ENCODE data around the gene KBTBD8. TPM values are rescaled to one million over a fixed set of nuclear protein-coding genes. Genes with fewer than 3 reads are reported as not detected.

Gene KBTBD8
- total RNA-seq, 2 experiments from 2014 or later = 7.1 to 7.7 TPM

- ATAC-seq (ENCODE audit: poor library complexity) (no peak), DNase-seq (no peak)
- Mint-ChIP-seq H3K36me3 (ENCODE audit: low read depth) (no peaks in the 10 kb centered on the region), H3K27me3 (peaks cover 4% of the 10 kb centered on the region), H3K9me3 (no peaks in the 10 kb centered on the region), H3K4me1 (ENCODE audit: low read depth) (no peaks in the 10 kb centered on the region), H3K27ac (no peak overlapping the region), H3K4me3 (no peak overlapping the region)
- CTCF ChIA-PET = no interaction called here
- Histone ChIP-seq H3K4me1 (ENCODE audit: insufficient read depth, low read length) (no peaks in the 10 kb centered on the region), H3K27ac (ENCODE audit: low read depth in 1 of 2, low read length in 2 of 2) (no peak overlapping the region), H3K27me3 (ENCODE audit: control insufficient read depth in 1 of 2, insufficient read depth in 2 of 2, low read length in 2 of 2) (no peaks in the 10 kb centered on the region), H3K4me3 (ENCODE audit: low read length) (no peak overlapping the region), H3K9me3 (ENCODE audit: control insufficient read depth in 1 of 2, insufficient read depth in 1 of 2, low read length in 2 of 2) (no peaks in the 10 kb centered on the region), H3K36me3 (ENCODE audit: insufficient read depth, low read length) (no peaks in the 10 kb centered on the region)
- POLR2A ChIA-PET = no interaction called here
- TF ChIP-seq CTCF (IDR thresholded peaks at IDR 0.05) = no peak
- intact Hi-C loops (cut with DNase I, micrococcal nuclease) = no loop called here
Observed at GRCh38 chr3:67033079-67033478, 35.0 kb downstream of the KBTBD8 start.

DNA sequence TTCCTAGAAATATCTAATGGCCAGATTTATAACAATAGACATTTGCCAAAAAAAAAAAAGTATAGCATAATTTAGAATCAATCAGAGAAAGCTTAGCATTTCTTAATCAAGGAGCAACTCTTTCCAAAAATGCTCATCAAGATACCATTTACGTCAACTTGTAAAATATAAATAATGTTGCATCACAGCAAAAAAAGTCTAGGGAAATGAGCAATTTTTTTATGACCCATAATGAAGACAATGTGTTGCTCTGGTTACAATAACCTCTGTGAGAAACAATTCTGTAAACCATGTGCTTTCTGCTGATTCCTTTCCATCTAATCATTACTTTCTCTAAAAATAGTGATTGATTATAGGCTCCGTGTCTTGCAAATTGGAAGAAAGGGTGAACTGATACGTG, 36.3 kb downstream of the KBTBD8 start:
- CTCF ChIA-PET = no interaction called here
- no peaks in the 10 kb centered on the region for H3K9me3 Mint-ChIP-seq
- H3K27ac ChIP-seq (ENCODE audit: low read depth in 1 of 2, low read length in 2 of 2) = no peak overlapping the region

GRCh38 chr3:67037615-67038014, 39.5 kb downstream of the KBTBD8 start:
- Mint-ChIP-seq H3K36me3 (ENCODE audit: low read depth) (no peaks in the 10 kb centered on the region), H3K27me3 (peaks cover 4% of the 10 kb centered on the region), H3K27ac (no peak overlapping the region), H3K4me1 (ENCODE audit: low read depth) (no peaks in the 10 kb centered on the region), H3K4me3 (no peak overlapping the region), H3K9me3 (no peaks in the 10 kb centered on the region)
- POLR2A ChIA-PET = no interaction called here
- Histone ChIP-seq H3K4me3 (ENCODE audit: low read length) (no peak overlapping the region), H3K27ac (ENCODE audit: low read depth in 1 of 2, low read length in 2 of 2) (no peak overlapping the region), H3K4me1 (ENCODE audit: insufficient read depth, low read length) (no peaks in the 10 kb centered on the region), H3K9me3 (ENCODE audit: control insufficient read depth in 1 of 2, insufficient read depth in 1 of 2, low read length in 2 of 2) (no peaks in the 10 kb centered on the region), H3K36me3 (ENCODE audit: insufficient read depth, low read length) (no peaks in the 10 kb centered on the region), H3K27me3 (ENCODE audit: control insufficient read depth in 1 of 2, insufficient read depth in 2 of 2, low read length in 2 of 2) (no peaks in the 10 kb centered on the region)
- TF ChIP-seq CTCF (IDR thresholded peaks at IDR 0.05) = no peak
- ATAC-seq (ENCODE audit: poor library complexity) (no peak), DNase-seq (peak in 1 of 14 experiments; percentile 7)
- intact Hi-C loops (cut with DNase I, micrococcal nuclease) = loop anchor here in 1 of 2 experiments (5.0 kb wide), 1 partner anchor 65 kb away; no protein-coding TSS in a partner anchor
- CTCF ChIA-PET = interaction anchor here (1.3 kb wide), 1 partner anchor 9 kb away, joined by 3 read pairs; no protein-coding TSS in a partner anchor

More for the DNA sequence above, 36.3 kb downstream of the KBTBD8 start:
- Histone ChIP-seq H3K27me3 (ENCODE audit: control insufficient read depth in 1 of 2, insufficient read depth in 2 of 2, low read length in 2 of 2) (no peaks in the 10 kb centered on the region), H3K36me3 (ENCODE audit: insufficient read depth, low read length) (no peaks in the 10 kb centered on the region), H3K4me3 (ENCODE audit: low read length) (no peak overlapping the region), H3K9me3 (ENCODE audit: control insufficient read depth in 1 of 2, insufficient read depth in 1 of 2, low read length in 2 of 2) (no peaks in the 10 kb centered on the region), H3K4me1 (ENCODE audit: insufficient read depth, low read length) (no peaks in the 10 kb centered on the region)
- Mint-ChIP-seq H3K27ac (no peak overlapping the region), H3K4me1 (ENCODE audit: low read depth) (no peaks in the 10 kb centered on the region), H3K4me3 (no peak overlapping the region), H3K27me3 (peaks cover 4% of the 10 kb centered on the region), H3K36me3 (ENCODE audit: low read depth) (no peaks in the 10 kb centered on the region)
- ATAC-seq (ENCODE audit: poor library complexity) (no peak), DNase-seq (no peak)
- intact Hi-C loops (cut with DNase I, micrococcal nuclease) = no loop called here
- POLR2A ChIA-PET = no interaction called here
- TF ChIP-seq CTCF (IDR thresholded peaks at IDR 0.05) = no peak
